Loucy (cell line): ENCODE measurements around the gene CD84.
A peak's percentile ranks its signal among the peaks of the same experiment; 100 is the strongest.
"Not testable (repeated sequence)": the region's sequence is repeated elsewhere in the genome, so short reads cannot be mapped to it uniquely, and the experiment has no call there.

Experiments used
- H2AFZ ChIP-seq: fragments of 200-600 bp; sonication (generic); 2 replicates; pipeline ENCODE4 v1.6.0; 2016; ENCODE audit warnings: antibody characterized with exemption, mild to moderate bottlenecking, low read length, moderate library complexity
- H3F3A ChIP-seq: fragments of 200-600 bp; 2 replicates; pipeline ENCODE4 v1.6.0; 2016; ENCODE audit warnings: antibody characterized with exemption, low read depth, mild to moderate bottlenecking
- H3K27me3 ChIP-seq: fragments of 200-600 bp; sonication (generic); 2 replicates; pipeline ENCODE4 v1.6.1; 2014; ENCODE audit warnings: low read length, mild to moderate bottlenecking; ENCODE audit not compliant: insufficient read depth, poor library complexity, severe bottlenecking
- H3K36me3 ChIP-seq: fragments of 200-600 bp; sonication (generic); 2 replicates; pipeline ENCODE4 v1.6.1; 2016; ENCODE audit warnings: low read length; ENCODE audit not compliant: insufficient read depth
- H3K4me1 ChIP-seq: fragments of 200-600 bp; sonication (generic); 2 replicates; pipeline ENCODE4 v1.5.1; 2014; ENCODE audit warnings: low read length, mild to moderate bottlenecking; ENCODE audit not compliant: insufficient read depth, poor library complexity, severe bottlenecking
- H3K4me2 ChIP-seq: fragments of 200-600 bp; sonication (generic); 2 replicates; pipeline ENCODE4 v1.6.0; 2014; ENCODE audit warnings: antibody characterized with exemption, low read length, low read depth, mild to moderate bottlenecking; ENCODE audit not compliant: poor library complexity, severe bottlenecking
- H3K4me3 ChIP-seq: fragments of 200-600 bp; sonication (generic); 2 replicates; pipeline ENCODE4 v1.5.1; 2014; ENCODE audit warnings: low read length, mild to moderate bottlenecking, mixed read lengths; ENCODE audit not compliant: poor library complexity, severe bottlenecking
- H3K79me2 ChIP-seq: fragments of 200-600 bp; sonication (generic); 2 replicates; pipeline ENCODE4 v1.6.1; 2014; ENCODE audit warnings: low read length; ENCODE audit not compliant: insufficient read depth
- H3K9ac ChIP-seq: fragments of 200-600 bp; sonication (generic); 2 replicates; pipeline ENCODE4 v1.6.0; 2014; ENCODE audit warnings: mild to moderate bottlenecking, low read depth, low read length, moderate library complexity; ENCODE audit not compliant: poor library complexity, severe bottlenecking
- H3K9me2 ChIP-seq: fragments of 200-600 bp; sonication (generic); replicated peaks from 2 replicates; pipeline ENCODE4 v1.6.1; 2016; ENCODE audit warnings: low read depth, low read length, mixed read lengths
- H3K9me3 ChIP-seq: fragments of 200-600 bp; sonication (generic); 2 replicates; pipeline ENCODE4 v1.6.1; 2014; ENCODE audit warnings: mild to moderate bottlenecking, antibody characterized with exemption, low read length, low read depth; ENCODE audit not compliant: insufficient read depth
- H4K20me1 ChIP-seq: fragments of 200-600 bp; sonication (generic); 2 replicates; pipeline ENCODE4 v1.6.0; 2014; ENCODE audit warnings: antibody characterized with exemption, low read length, mild to moderate bottlenecking; ENCODE audit not compliant: insufficient read depth, poor library complexity, severe bottlenecking
- EZH2phosphoT487 ChIP-seq: fragments of 200-600 bp; IDR thresholded peaks from 2 replicates; pipeline ENCODE4 v1.6.1; 2018; ENCODE audit warnings: antibody characterized with exemption, mild to moderate bottlenecking, moderate library complexity, borderline replicate concordance
- TF ChIP-seq, protein P1 (sequence below): fragments of 200-600 bp; sonication (generic); conservative IDR thresholded peaks from 2 replicates; pipeline ENCODE4 v1.5.1; 2014; ENCODE audit warnings: mild to moderate bottlenecking, antibody characterized with exemption, low read length

CD84 gene

DNA sequence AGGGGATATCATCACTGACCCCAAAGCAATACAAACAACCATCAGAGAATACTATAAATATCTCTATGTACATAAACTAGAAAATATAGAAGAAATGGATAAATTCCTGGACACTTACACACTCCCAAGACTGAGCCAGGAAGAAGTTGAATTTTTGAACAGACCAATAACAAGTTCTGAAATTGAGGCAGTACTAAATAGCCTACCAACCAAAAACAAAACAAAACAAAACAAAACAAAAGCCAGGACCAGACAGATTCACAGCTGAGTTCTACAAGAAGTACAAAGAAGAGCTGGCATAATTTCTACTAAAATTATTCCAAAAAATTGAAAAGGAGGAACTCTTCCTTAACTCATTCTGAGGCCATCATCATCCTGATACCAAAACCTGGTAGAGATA lies 18.5 kb downstream of the CD84 start:
- H3K79me2 ChIP-seq: peaks cover 5% of the 10 kb centered on the region; the same call in 1 of the 2 replicates
- no peaks in the 10 kb centered on the region for H3K27me3 ChIP-seq
- no peak overlapping the region for H3K4me3 ChIP-seq
- no peak overlapping the region for H3K4me2 ChIP-seq
- H3K9me2 ChIP-seq: no peaks in the 10 kb centered on the region
- TF ChIP-seq, protein P1, sequence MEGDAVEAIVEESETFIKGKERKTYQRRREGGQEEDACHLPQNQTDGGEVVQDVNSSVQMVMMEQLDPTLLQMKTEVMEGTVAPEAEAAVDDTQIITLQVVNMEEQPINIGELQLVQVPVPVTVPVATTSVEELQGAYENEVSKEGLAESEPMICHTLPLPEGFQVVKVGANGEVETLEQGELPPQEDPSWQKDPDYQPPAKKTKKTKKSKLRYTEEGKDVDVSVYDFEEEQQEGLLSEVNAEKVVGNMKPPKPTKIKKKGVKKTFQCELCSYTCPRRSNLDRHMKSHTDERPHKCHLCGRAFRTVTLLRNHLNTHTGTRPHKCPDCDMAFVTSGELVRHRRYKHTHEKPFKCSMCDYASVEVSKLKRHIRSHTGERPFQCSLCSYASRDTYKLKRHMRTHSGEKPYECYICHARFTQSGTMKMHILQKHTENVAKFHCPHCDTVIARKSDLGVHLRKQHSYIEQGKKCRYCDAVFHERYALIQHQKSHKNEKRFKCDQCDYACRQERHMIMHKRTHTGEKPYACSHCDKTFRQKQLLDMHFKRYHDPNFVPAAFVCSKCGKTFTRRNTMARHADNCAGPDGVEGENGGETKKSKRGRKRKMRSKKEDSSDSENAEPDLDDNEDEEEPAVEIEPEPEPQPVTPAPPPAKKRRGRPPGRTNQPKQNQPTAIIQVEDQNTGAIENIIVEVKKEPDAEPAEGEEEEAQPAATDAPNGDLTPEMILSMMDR: no peak
- TF ChIP-seq EZH2phosphoT487: no peak
- H3K9ac ChIP-seq: no peak overlapping the region
- H3K4me1 ChIP-seq: peaks cover 40% of the 10 kb centered on the region
- no peaks in the 10 kb centered on the region; the same call in 1 of the 2 replicates for H3K36me3 ChIP-seq
- no peak overlapping the region for H2AFZ ChIP-seq
- H4K20me1 ChIP-seq: no peaks in the 10 kb centered on the region
- H3F3A ChIP-seq: no peaks in the 10 kb centered on the region
- H3K9me3 ChIP-seq: peaks cover 3% of the 10 kb centered on the region; the same call in 1 of the 2 replicates

DNA sequence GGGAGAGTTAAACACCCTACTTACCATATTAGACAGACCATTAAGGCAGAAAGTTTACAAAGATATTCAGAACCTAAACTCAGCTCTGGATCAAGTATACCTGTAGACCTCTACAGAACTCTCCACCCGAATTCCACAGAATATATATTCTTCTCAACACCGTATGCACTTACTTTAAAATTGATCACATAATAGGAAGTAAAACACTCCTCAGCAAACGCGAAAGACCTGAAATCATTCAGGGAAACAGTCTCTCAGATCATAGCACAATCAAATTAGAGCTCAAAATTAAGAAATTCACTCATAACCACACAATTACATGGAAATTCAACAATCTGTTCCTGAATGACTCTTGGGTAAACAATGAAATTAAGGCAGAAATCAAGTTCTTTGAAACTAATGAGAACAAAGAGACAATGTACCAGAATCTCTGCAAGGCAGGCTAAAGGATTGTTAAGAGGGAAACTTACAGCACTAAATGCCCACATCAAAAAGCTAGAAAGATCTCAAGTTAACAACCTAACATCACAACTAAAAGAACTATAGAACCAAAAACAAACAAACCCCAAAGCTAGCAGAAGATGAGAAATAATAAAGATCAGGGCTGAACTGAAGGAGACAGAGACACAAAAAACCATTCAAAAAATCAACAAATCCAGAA lies 19.1 kb downstream of the CD84 start:
- no peaks in the 10 kb centered on the region for H3F3A ChIP-seq
- no peak overlapping the region for H3K4me2 ChIP-seq
- H3K9ac ChIP-seq: no peak overlapping the region
- H3K9me3 ChIP-seq: peaks cover 3% of the 10 kb centered on the region; the same call in 1 of the 2 replicates
- no peak overlapping the region for H3K4me3 ChIP-seq
- H3K4me1 ChIP-seq: peaks cover 34% of the 10 kb centered on the region
- no peaks in the 10 kb centered on the region for H4K20me1 ChIP-seq
- no peaks in the 10 kb centered on the region for H3K9me2 ChIP-seq
- H3K27me3 ChIP-seq: no peaks in the 10 kb centered on the region
- TF ChIP-seq, protein P1: no peak
- TF ChIP-seq EZH2phosphoT487: no peak
- no peak overlapping the region for H2AFZ ChIP-seq
- peaks cover 5% of the 10 kb centered on the region; the same call in 1 of the 2 replicates for H3K79me2 ChIP-seq
- no peaks in the 10 kb centered on the region; the same call in 1 of the 2 replicates for H3K36me3 ChIP-seq

DNA sequence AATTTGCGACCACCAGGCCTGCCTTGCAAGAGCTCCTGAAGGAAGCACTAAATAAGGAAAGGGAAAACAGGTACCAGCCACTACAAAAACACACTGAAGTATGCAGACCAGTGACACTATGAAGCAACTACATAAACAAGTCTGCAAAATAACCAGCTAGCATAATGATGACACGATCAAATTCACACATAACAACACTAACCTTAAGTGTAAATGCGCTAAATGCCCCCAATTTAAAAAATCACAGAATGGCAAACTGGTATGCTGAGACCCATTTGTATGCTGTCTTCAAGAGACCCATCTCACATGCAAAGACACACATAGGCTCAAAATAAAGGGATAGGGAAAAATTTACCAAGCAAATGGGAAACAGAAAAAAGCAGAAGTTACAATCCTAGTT lies 19.9 kb downstream of the CD84 start:
- not testable (repeated sequence) for H4K20me1 ChIP-seq, H3K9ac ChIP-seq, H3F3A ChIP-seq, H3K79me2 ChIP-seq, H3K9me3 ChIP-seq, H2AFZ ChIP-seq, H3K27me3 ChIP-seq, H3K9me2 ChIP-seq, H3K36me3 ChIP-seq
- Histone ChIP-seq H3K4me2 (peak overlapping the region; percentile 47), H3K4me1 (peaks cover 29% of the 10 kb centered on the region), H3K4me3 (peak overlapping the region; percentile 18)
